CD14-positive monocyte (primary cell): ENCODE data around the gene MAD1L1. TPM values are rescaled to one million over a fixed set of nuclear protein-coding genes. Genes with fewer than 3 reads are reported as not detected.

Experiments
- DNase-seq, 3 donors: peaks; one replicate each; pipeline ENCODE4 v3.0.0-alpha.2; 2011 to 2022
- H2AFZ ChIP-seq: 2 replicates; pipeline ENCODE4 v1.6.0; 2012; ENCODE audit warnings: mild to moderate bottlenecking, low read depth, low read length, inconsistent platforms; ENCODE audit not compliant: insufficient read depth, poor library complexity, severe bottlenecking
- H3K27ac ChIP-seq, 2 donors: 1 replicate in 1 of 2; 2 replicates in 1 of 2; pipeline ENCODE4 v1.5.1; 2012 to 2013; ENCODE audit warnings: low read length in 2 of 2, control low read depth in 1 of 2, inconsistent platforms in 1 of 2, low read depth in 1 of 2, mild to moderate bottlenecking in 1 of 2
- H3K27me3 ChIP-seq, 2 donors: one replicate each; pipeline versions ENCODE4 v1.6.0 to v1.6.1; 2011 to 2013; ENCODE audit warnings: low read length in 2 of 2; ENCODE audit not compliant: control insufficient read depth in 2 of 2, insufficient read depth in 2 of 2
- H3K36me3 ChIP-seq, 2 donors: replicated peaks in 1 of 2; 1 replicate in 1 of 2; 2 replicates in 1 of 2; pipeline versions ENCODE4 v1.5.1 to v1.6.1; 2012 to 2013; ENCODE audit warnings: low read length in 2 of 2, control low read depth in 1 of 2, inconsistent platforms in 1 of 2, mild to moderate bottlenecking in 1 of 2; ENCODE audit not compliant: insufficient read depth in 2 of 2, control insufficient read depth in 1 of 2
- H3K4me1 ChIP-seq, 2 donors: 1 replicate in 1 of 2; 2 replicates in 1 of 2; pipeline versions ENCODE4 v1.5.1 to v1.6.1; 2012 to 2013; ENCODE audit warnings: low read length in 2 of 2, control low read depth in 1 of 2, inconsistent platforms in 1 of 2, mild to moderate bottlenecking in 1 of 2, moderate library complexity in 1 of 2; ENCODE audit not compliant: insufficient read depth in 2 of 2, control insufficient read depth in 1 of 2
- H3K4me2 ChIP-seq: replicated peaks from 2 replicates; pipeline ENCODE3; 2012; ENCODE audit warnings: low read length, moderate library complexity, mild to moderate bottlenecking; ENCODE audit not compliant: poor library complexity, severe bottlenecking; ENCODE audit errors: extremely low read depth
- H3K4me3 ChIP-seq, 3 experiments: fragments of 200-600 bp in 1 of 3; sonication (generic) in 1 of 3; replicated peaks in 1 of 3; 1 replicate in 2 of 3; 2 replicates in 1 of 3; pipeline ENCODE4 v1.5.1; 2011 to 2013; ENCODE audit warnings: low read length in 3 of 3, mild to moderate bottlenecking in 3 of 3, control low read depth in 2 of 3, low read depth in 2 of 3, inconsistent platforms in 1 of 3, moderate library complexity in 1 of 3
- H3K79me2 ChIP-seq: 2 replicates; pipeline ENCODE4 v1.6.0; 2012; ENCODE audit warnings: mild to moderate bottlenecking, control low read depth, inconsistent platforms, low read length, moderate library complexity; ENCODE audit not compliant: insufficient read depth
- H3K9ac ChIP-seq: 2 replicates; pipeline ENCODE4 v1.6.0; 2017; ENCODE audit warnings: low read length, mild to moderate bottlenecking; ENCODE audit not compliant: insufficient read depth, poor library complexity, severe bottlenecking
- H3K9me3 ChIP-seq, 2 donors: replicated peaks in 1 of 2; 1 replicate in 1 of 2; 2 replicates in 1 of 2; pipeline versions ENCODE4 v1.5.1 to v1.6.1; 2012 to 2013; ENCODE audit warnings: low read length in 2 of 2, control low read depth in 1 of 2; ENCODE audit not compliant: control insufficient read depth in 1 of 2, insufficient read depth in 1 of 2
- H4K20me1 ChIP-seq: 2 replicates; pipeline ENCODE4 v1.6.0; 2012; ENCODE audit warnings: mild to moderate bottlenecking, low read length, control low read depth, moderate library complexity; ENCODE audit not compliant: insufficient read depth
- H3K27ac Mint-ChIP-seq, 7 donors: one replicate each; pipeline ENCODE4 v1.8.0; 2020; ENCODE audit warnings: mild to moderate bottlenecking in 7 of 7, mixed read lengths in 7 of 7, moderate library complexity in 6 of 7, inconsistent platforms in 2 of 7
- H3K27me3 Mint-ChIP-seq, 3 donors: one replicate each; pipeline ENCODE4 v1.8.0; 2021 to 2022; ENCODE audit warnings: low read depth in 3 of 3, mild to moderate bottlenecking in 3 of 3, mixed read lengths in 3 of 3, moderate library complexity in 3 of 3, inconsistent platforms in 1 of 3
- H3K36me3 Mint-ChIP-seq, 2 donors: one replicate each; pipeline ENCODE4 v1.8.0; 2020; ENCODE audit warnings: mixed read lengths in 2 of 2, inconsistent platforms in 1 of 2, mild to moderate bottlenecking in 1 of 2
- H3K4me1 Mint-ChIP-seq: one replicate; pipeline ENCODE4 v1.8.0; 2020; ENCODE audit warnings: mild to moderate bottlenecking, mixed read lengths
- H3K4me3 Mint-ChIP-seq, 2 donors: one replicate each; pipeline ENCODE4 v1.8.0; 2020; ENCODE audit warnings: mild to moderate bottlenecking in 2 of 2, mixed read lengths in 2 of 2, moderate library complexity in 1 of 2
- H3K9me3 Mint-ChIP-seq, 7 donors: one replicate each; pipeline ENCODE4 v1.8.0; 2020 to 2022; ENCODE audit warnings: mixed read lengths in 7 of 7, mild to moderate bottlenecking in 6 of 7, moderate library complexity in 6 of 7, inconsistent platforms in 2 of 7
- WGBS: methylation state at CpG from one replicate; pipeline ENCODE4 v1.1.5; 2013; ENCODE audit warnings: missing lambda C conversion rate; ENCODE audit not compliant: insufficient coverage; 5-methylcytosine and 5-hydroxymethylcytosine counted together
- intact Hi-C, 2 donors: fragments of 100-400 bp; cut with micrococcal nuclease; formaldehyde crosslinking; loops; one replicate each; pipeline versions ENCODE4 v1.15.0 to v1.15.1; 2023
- polyA plus RNA-seq, 3 donors: library from polyadenylated mRNA; depleted of rRNA in 1 of 3; unstranded in 2 of 3; stranded (reverse) in 1 of 3; fragments of 300-500 nt in 2 of 3; fragments of >200 nt in 1 of 3; fragmentation: Illumina TruSeq in 2 of 3; gene quantifications; 1 replicate in 2 of 3; 2 replicates in 1 of 3; pipeline ENCODE4 v1.2.3, GENCODE V29; 2012 to 2021
- TF ChIP-seq, protein P1 (sequence below): fragments of 200-600 bp; IDR thresholded peaks from one replicate; pipeline ENCODE4 v1.8.0; 2022; ENCODE audit warnings: antibody characterized with exemption, mild to moderate bottlenecking

MAD1L1 gene
- polyA plus RNA-seq, 3 donors, result 22.0 to 39.4 (median 33.2) TPM

DNA sequence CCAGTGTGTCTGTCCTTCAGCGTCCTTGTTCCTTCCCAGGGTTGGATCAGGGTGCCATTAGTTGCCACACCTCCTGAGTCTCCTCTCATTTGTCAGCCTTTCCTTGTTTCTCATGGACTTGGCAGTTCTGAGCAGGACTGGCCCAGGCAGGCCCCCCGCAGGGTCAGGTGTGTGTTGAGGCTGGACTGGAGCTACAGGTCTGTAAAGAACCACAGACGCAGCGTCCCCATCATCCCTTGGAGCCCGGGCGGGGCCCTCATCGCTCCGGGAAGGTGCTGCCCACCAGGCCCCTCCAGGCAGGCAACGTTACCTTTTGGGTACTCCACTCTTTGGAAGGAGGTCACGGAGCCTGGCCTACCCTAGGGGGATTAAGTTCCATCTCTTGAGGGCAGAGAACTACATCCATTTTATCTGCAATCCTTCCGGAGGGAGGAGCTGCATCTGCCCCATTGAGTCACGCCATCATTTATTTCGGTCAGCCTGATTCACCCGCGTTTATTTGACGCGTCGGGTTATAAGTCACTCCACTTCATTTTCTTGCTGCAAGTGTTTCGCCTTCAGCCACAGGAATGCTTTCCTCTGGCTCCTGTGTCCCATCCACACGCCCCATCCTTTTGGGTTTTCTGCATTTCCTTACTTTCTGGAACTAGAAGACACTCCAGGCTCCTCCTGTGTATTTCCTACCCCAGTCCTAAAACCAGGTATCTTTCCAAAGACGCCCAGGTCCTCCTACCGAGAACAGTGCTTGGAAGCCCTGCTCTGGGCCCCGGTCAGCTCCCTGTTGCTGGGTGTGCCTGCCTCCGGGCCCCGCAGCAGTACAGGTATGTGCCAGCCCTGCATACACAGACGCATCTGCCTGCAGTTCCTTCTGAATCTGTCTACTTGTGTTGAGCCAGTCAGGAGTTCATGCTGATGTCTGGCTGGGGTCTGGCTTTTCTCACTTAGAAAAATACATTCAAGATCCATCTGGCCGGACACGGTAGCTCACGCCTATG lies 141.9 kb downstream of the MAD1L1 start:
- Histone ChIP-seq H3K27me3 (no peaks in the 10 kb centered on the region), H3K4me1 (peaks cover 9 to 20% of the 10 kb centered on the region in 2 donors), H3K9me3 (no peaks in the 10 kb centered on the region), H4K20me1 (no peaks in the 10 kb centered on the region), H3K36me3 (peaks cover 3 to 5% of the 10 kb centered on the region in 2 donors), H3K4me3 (no peak overlapping the region), H3K9ac (no peak overlapping the region), H3K4me2 (no peak overlapping the region), H2AFZ (no peak overlapping the region), H3K79me2 (no peaks in the 10 kb centered on the region), H3K27ac (no peak overlapping the region)
- DNase-seq, result no peak
- Mint-ChIP-seq H3K9me3 (peaks cover 0 to 5% (median 0%) of the 10 kb centered on the region in 7 donors), H3K4me1 (peaks cover 28% of the 10 kb centered on the region), H3K36me3 (peaks cover 32 to 43% of the 10 kb centered on the region in 2 donors), H3K4me3 (no peak overlapping the region), H3K27ac (no peak overlapping the region), H3K27me3 (peaks cover 0 to 4% (median 3%) of the 10 kb centered on the region in 3 donors)
- TF ChIP-seq, protein P1, sequence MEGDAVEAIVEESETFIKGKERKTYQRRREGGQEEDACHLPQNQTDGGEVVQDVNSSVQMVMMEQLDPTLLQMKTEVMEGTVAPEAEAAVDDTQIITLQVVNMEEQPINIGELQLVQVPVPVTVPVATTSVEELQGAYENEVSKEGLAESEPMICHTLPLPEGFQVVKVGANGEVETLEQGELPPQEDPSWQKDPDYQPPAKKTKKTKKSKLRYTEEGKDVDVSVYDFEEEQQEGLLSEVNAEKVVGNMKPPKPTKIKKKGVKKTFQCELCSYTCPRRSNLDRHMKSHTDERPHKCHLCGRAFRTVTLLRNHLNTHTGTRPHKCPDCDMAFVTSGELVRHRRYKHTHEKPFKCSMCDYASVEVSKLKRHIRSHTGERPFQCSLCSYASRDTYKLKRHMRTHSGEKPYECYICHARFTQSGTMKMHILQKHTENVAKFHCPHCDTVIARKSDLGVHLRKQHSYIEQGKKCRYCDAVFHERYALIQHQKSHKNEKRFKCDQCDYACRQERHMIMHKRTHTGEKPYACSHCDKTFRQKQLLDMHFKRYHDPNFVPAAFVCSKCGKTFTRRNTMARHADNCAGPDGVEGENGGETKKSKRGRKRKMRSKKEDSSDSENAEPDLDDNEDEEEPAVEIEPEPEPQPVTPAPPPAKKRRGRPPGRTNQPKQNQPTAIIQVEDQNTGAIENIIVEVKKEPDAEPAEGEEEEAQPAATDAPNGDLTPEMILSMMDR, result no peak
- intact Hi-C loops, result no loop called here
- WGBS, result over 99% methylated on average over 28 of the region's 29 CpGs

DNA sequence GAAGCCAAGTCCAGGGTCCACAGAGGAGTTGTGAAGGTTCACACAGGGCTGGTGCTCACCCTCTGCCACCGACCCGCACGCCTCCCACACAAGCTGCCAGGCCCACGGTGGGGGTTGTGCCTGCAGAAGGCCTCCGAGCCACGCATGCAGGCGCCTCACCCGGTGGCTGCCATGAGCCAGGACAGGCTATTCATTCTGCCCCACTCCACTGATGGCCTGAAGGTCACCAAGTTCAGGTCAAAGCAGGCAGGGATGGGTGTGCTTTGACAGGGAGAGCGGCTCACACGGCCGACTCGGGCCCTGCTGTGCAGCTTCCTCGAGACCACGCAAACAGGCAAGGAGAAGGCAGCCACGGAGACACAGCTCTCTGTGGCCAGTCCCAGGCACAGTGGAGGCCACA lies 143.9 kb downstream of the MAD1L1 start:
- H3K9me3 Mint-ChIP-seq, result peaks cover 0 to 5% (median 0%) of the 10 kb centered on the region in 7 donors
- intact Hi-C loops, result no loop called here

More for the DNA sequence above, 143.9 kb downstream of the MAD1L1 start:
- no peak overlapping the region for H3K4me2 ChIP-seq
- H3K4me1 Mint-ChIP-seq, result peaks cover 25% of the 10 kb centered on the region
- no peaks in the 10 kb centered on the region for H4K20me1 ChIP-seq
- H3K27me3 ChIP-seq, result no peaks in the 10 kb centered on the region
- no peak overlapping the region for H3K9ac ChIP-seq
- no peak overlapping the region for H2AFZ ChIP-seq
- peaks cover 5 to 10% of the 10 kb centered on the region in 2 donors for H3K36me3 ChIP-seq
- no peak overlapping the region for H3K4me3 ChIP-seq
- H3K27ac Mint-ChIP-seq, result peak overlapping the region in 1 of 7 donors; percentile 60
- H3K36me3 Mint-ChIP-seq, result peaks cover 39 to 55% of the 10 kb centered on the region in 2 donors
- H3K4me3 Mint-ChIP-seq, result no peak overlapping the region
- H3K27me3 Mint-ChIP-seq, result peaks cover 2 to 7% (median 4%) of the 10 kb centered on the region in 3 donors
- DNase-seq, result no peak
- TF ChIP-seq, protein P1, result no peak
- no peaks in the 10 kb centered on the region for H3K79me2 ChIP-seq
- 95% methylated on average over 14 of the region's 15 CpGs for WGBS
- no peak overlapping the region for H3K27ac ChIP-seq
- no peaks in the 10 kb centered on the region for H3K9me3 ChIP-seq
- H3K4me1 ChIP-seq, result peaks cover 9 to 14% of the 10 kb centered on the region in 2 donors
